Ecto neural progenitor cell (in vitro differentiated cells): ENCODE data around the gene TDRD9.

Experiments used
- DNase-seq: peaks from one replicate; pipeline ENCODE4 v3.0.0-alpha.2; 2018; ENCODE audit warnings: low spot score

Gene TDRD9

DNA sequence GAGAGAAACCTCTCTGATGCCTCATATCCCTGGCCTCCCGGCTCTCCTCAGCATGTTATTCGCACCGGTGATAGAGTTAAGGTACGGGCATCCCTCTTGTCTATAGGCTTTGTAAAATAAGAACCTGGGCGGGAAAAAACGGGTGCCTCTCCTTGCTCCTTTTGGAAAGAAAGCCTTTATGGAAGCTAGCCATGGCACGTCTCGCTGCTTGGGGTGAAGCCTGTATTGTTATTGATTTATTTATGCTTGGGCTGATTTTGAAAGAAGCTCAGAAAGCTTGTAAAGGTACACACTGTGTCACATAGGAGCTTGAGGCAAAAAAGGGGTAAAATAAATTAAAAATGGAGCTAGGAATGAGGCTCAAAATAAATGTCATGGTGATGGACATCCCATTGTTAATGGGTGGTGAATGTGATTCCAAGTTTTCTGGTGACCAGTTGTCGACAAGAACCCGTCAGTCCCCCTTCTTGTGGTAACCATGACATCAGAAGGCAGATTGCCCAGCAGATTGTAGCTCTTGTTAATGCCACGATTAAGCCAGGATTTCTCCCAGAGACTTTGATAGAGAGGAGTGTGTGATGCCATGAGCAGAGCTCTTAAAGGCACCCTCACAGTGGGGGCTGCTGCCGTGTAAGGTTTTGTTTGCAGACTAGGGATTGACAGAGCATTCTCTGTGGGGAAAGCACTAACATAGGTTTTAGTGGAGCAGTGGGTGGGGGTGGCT is 106.9 kb downstream of the TDRD9 start:
- DNase-seq: no peak

- DNase-seq: no peak
Observed at GRCh38 chr14:104036212-104036611, 108.0 kb downstream of the TDRD9 start.

DNA sequence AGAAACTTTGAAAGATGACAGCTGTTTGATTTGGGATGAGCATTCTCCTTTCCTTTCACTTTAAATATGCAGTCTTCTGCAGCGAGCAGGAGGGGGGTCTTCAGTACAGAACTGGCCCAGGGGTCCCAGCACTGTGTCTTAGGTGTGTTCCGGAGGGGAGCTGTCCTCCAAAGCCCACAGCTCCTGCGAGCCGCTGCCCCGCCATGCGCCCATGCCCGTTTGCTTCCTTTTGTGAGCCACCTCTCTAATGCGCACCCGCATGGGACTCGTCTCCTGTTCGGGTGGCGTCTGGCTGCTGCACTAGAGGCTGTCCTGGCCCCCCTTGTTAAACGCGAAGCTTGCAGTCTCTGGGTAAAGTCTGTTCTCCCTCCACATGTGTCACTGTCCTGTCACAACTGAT is 108.8 kb downstream of the TDRD9 start:
- DNase-seq: no peak

GRCh38 chr14:104037903-104038302 is 109.6 kb downstream of the TDRD9 start:
- no peak for DNase-seq

- DNase-seq: no peak
Observed at GRCh38 chr14:104039214-104039613, 111.0 kb downstream of the TDRD9 start.

GRCh38 chr14:104040539-104040938 is 112.3 kb downstream of the TDRD9 start:
- DNase-seq: no peak

DNA sequence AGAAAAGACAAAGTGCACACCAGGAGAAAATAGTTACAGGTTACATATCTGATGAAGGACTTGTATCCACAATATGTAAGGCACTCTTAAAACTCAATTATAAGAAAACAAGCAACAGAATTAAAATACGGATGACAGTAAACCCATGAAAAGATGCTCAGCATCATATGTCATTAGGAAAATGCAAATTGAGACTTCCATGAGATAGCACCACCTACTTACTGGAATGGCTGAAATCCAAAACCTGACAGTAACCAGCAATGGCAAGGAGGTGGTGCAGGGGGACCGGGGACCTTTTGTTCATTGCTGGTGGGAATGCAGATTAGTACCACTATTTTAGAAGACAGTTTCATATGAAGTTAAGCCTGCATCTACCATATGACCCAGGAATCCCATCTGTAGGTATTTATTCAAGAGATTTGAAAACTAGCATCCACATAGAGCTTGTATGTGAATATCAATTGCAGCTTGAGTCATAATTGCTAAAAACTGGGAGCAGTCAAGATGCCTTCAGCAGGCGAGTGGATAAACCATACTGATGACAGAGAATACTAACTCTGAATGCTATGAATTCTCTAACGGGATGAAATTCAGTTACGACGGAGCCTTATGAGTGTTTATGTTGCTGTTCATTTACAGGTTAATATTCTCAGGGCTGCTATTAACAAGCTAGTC is 113.3 kb downstream of the TDRD9 start:
- DNase-seq: no peak

GRCh38 chr14:104044016-104044415 is 115.8 kb downstream of the TDRD9 start:
- DNase-seq: no peak

DNA sequence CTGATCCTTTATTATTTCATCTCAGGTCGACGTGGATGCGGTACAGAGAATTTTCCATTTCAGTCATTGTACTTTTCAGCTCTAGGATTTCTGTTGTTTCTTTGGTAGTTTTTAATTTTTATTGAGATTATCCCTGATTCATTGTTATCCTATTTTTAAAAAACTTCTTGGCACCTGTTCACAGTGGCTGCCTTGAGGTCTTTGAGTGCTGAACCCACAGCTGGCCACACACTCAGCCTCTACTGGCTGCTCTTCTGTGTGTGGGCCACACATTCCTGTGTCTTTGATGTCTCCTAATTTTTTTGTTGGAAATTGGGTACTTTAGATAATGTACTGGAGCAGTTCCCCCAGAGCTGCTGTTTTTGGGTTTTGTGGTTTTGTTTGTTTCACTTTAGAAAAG is 119.5 kb downstream of the TDRD9 start:
- no peak for DNase-seq

DNA sequence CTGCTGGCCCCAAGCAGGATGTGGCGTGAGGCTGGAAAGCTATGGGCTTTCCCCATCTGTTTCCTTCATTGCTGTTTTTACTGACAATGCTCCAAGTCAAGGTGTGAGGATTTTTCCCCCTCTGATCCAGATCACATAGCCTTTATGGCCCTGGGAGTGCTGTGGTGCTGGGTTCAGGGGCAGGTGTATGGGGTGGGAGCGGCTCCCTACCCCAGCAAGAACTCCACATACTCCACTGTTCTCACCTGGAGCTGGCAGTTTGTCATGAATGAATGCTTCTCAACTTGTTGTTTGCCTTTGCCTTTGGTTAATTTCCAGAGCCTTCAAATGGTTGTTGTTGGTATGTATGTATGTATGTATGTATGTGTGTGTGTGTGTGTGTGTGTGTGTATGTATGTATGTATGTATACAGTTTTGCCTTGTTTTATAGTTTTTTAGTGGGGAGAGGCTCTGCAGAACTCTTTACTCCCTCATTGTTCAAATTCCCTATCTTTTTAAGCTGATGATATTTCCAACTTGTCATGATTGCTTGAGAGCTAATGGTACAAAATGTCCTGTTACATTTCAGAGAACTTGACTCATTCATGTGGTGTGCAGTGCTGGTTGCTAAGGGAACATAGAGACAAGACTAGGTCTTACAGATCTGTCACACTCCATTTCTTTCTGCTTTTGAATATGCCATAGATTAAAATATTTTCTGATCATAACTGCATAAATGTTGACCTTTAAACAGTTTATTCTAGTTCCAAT is 120.7 kb downstream of the TDRD9 start:
- no peak for DNase-seq

DNA sequence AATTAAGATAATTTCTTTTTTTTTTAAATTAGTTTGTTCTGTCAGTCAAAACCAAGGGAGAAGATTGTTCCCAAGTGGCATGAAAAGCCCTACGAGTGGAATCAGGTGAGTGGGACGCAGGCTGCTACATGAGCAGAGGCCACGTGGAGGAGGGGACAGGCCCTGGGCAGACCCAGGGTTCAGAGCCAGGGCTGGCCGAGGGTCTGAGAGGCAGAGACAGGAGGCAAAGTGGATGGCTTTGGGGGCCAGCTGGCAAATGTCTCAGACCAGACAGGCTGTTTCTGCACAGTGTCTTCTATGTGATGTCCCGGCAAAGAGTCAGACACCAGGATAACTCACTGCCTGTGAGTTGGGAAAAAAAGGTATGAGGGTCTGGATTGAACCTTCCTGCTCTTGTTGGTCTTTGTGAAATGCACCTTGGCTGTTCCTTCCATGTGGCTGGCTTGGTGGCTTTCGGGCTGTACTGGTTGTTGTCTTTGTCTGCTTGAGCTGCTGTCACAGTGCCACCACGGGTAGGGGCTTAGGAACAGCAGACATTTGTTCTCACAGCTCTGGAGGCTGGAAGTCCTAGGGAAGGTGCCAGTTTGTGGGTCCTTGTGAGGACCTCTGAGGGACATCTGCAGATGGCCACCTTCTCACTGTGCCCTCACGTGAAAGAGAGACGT is 121.5 kb downstream of the TDRD9 start:
- no peak for DNase-seq

GRCh38 chr14:104051092-104051813 is 123.0 kb downstream of the TDRD9 start:
- no peak for DNase-seq

GRCh38 chr14:104054222-104054905 is 126.1 kb downstream of the TDRD9 start:
- DNase-seq: no peak

DNA sequence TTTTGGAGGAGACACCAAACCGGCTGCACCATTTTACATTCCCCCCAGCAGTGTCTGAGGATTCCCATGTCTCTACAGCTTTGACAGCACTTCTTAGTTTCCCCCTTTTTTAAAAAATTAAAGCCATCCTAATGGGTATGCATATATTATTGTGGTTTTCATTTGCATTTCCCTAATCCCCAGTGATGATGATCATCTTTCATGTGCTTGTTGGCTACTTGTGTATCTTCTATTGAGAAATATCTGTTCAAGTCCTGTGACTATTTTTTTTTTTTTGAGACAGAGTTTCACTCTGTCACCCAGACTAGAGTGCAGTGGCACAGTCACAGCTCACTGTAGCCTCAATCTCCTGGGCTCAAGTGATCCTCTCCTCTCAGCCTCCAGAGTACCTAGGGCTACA is 134.0 kb downstream of the TDRD9 start:
- DNase-seq: no peak

- no peak for DNase-seq
Observed at GRCh38 chr14:104064003-104064402, 135.7 kb downstream of the TDRD9 start.

DNA sequence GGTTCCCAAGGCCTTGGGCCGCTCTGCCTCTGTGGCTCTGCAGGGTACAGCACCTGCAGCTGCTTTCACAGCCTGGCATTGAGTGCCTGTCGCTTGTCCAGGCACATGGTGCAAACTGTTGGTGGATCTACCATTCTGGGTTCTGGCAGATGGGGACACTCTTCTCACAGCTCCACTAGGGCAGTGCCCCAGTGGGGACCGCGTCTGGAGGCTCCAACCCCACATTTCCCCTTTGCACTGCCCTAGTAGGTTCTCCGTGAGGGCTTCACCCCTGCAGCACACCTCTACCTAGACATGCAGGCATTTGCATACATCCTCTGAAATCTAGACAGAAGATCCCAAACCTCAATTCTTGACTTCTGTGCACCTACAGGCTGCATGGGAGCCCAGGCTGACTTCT is 138.0 kb downstream of the TDRD9 start:
- DNase-seq: no peak

DNA sequence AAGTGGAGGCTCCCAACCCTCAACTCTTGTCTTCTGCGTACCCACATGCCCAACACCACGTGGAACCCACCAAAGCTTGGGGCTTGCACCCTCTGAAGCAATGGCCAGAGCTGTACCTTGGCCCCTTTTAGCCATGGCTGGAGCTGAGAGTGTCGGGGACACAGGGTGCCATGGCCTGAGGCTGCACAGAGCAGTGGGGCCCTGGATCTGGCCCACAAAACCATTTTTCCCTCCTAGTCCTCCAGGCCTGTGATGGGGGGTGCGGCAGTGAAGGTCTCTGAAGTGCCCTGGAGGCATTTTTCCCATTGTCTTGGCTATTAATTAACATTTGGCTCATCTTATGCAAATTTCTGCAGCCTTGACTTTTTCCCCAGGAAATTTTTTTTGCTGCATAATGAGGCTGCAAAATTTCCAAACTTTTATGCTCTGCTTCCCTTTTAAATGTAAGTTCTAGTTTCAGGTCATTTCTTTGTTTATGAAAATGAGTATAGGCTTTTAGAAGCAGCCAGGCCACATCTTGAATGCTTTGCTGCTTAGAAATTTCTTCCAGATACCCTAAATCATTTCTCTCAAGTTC is 138.6 kb downstream of the TDRD9 start:
- DNase-seq: no peak

DNA sequence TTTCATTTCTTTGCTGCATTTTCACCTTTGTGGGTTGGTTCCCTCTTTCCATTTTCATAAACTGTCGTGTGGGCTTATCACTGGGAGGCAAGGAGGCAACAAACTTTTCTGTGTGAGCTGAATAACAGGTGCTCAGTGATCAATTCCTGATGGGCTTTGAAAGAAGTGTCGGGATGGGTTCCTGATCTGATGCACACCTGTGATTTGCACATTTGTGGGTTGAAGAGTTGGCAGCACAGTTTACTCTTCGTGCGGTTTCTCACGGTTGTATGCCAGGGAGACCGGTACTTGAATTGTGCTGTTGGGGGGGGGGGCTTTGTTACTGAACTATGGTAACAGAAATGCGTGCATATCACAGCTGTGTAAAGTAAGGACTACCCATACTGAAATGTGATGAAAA is 141.3 kb downstream of the TDRD9 start:
- DNase-seq: no peak

- DNase-seq: no peak
Observed at GRCh38 chr14:104072586-104072985, 144.3 kb downstream of the TDRD9 start.

- no peak for DNase-seq
Observed at GRCh38 chr14:104073764-104074163, 145.5 kb downstream of the TDRD9 start.
